ENCODE results near the gene UNC13A.

GRCh38 chr19:17606590-17607185, 81.5 kb downstream of the UNC13A start:
- TF ChIP-seq CTCF (IDR thresholded peaks at IDR 0.05) (no peak), EP300 (IDR thresholded peaks at IDR 0.05) (no peak)

Data from tibial nerve (tissue), 4 donors.